Measurements from ENCODE around the gene TGFA.

Gene TGFA

GRCh38 chr2:70399046-70399445, 154.6 kb downstream of the TGFA start:
- TF ChIP-seq FOXP2 (optimal IDR thresholded peaks at IDR 0.05; ENCODE audit: borderline replicate concordance, extremely low read depth, extremely low read length, insufficient read depth) (no peak), POLR2AphosphoS5 (IDR thresholded peaks at IDR 0.05; ENCODE audit: low read depth, low read length) (no peak), SIN3A (IDR thresholded peaks at IDR 0.05; ENCODE audit: borderline replicate concordance, insufficient read depth, low read length) (no peak), TAF1 (IDR thresholded peaks at IDR 0.05; ENCODE audit: borderline replicate concordance, insufficient read depth, low read length) (no peak), REST (IDR thresholded peaks at IDR 0.05; ENCODE audit: insufficient read depth in 1 of 2, low read depth in 2 of 2, low read length in 2 of 2) (no peak)

Data from PFSK-1 (cell line).